ENCODE measurements around the gene ID2. TPM values are rescaled to one million over a fixed set of nuclear protein-coding genes. Genes with fewer than 3 reads are reported as not detected.
A peak's percentile ranks its signal among the peaks of the same experiment; 100 is the strongest.

The ID2 gene
- total RNA-seq, 1 donor from 2014 or later = 13.6 TPM

DNA sequence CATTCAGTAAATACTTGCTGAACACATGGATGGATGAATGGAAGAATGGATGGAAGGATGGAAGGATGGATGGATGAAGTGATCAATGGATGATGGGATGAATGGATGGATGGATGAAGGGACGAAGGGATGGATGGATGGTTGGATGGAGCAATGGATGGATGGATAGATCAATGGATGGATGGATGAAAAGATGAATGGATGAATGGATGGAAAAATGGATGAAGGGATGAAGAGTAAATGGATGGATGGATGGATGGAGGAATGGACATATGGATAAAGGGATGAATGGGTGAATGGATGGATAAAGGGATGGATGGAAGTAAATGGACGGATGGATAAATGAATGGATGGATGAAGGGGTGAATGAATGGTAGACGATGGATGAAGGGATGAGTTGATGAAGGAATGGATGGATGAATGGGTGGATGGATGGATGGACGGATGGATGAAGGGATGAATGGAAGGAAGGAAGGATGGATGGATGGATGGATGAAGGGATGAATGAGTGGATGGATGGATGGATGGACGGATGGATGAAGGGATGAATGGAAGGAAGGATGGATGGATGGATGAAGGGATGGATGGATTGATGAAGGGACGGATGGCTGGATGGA, 13.9 kb upstream of the ID2 start:
- Mint-ChIP-seq H3K27me3 (ENCODE audit: low read depth, unreplicated experiment) (peaks cover 11% of the 10 kb centered on the region), H3K4me3 (ENCODE audit: unreplicated experiment) (no peak overlapping the region), H3K36me3 (ENCODE audit: low read depth, unreplicated experiment) (no peaks in the 10 kb centered on the region), H3K4me1 (ENCODE audit: low read depth, unreplicated experiment) (no peaks in the 10 kb centered on the region), H3K27ac (ENCODE audit: unreplicated experiment) (no peak overlapping the region), H3K9me3 (ENCODE audit: unreplicated experiment) (no peaks in the 10 kb centered on the region)
- no peak overlapping the region for H3K4me3 ChIP-seq (ENCODE audit: insufficient read depth, low read depth, low read length)
- peaks cover 3% of the 10 kb centered on the region for H3K27me3 ChIP-seq (ENCODE audit: insufficient read depth, low read length)
- H3K9ac ChIP-seq (ENCODE audit: low read length) = no peak overlapping the region
- no peak overlapping the region for H3K27ac ChIP-seq (ENCODE audit: low read depth, low read length)
- no peaks in the 10 kb centered on the region for H3K36me3 ChIP-seq (ENCODE audit: insufficient read depth, low read length)
- no peak for TF ChIP-seq EZH2 (IDR thresholded peaks at IDR 0.05; ENCODE audit: insufficient read depth, low read length)
- DNase-seq (ENCODE audit: low read depth) (no peak), FAIRE-seq (no peak)
- H3K4me1 ChIP-seq (ENCODE audit: insufficient read depth, low read length) = no peaks in the 10 kb centered on the region
- H3K79me2 ChIP-seq (ENCODE audit: insufficient read depth, low read length) = no peaks in the 10 kb centered on the region
- H3K9me3 ChIP-seq (ENCODE audit: insufficient read depth, low read depth, low read length) = no peaks in the 10 kb centered on the region
- H4K20me1 ChIP-seq (ENCODE audit: insufficient read depth, low read length) = no peaks in the 10 kb centered on the region
- no peak overlapping the region for H3K4me2 ChIP-seq (ENCODE audit: low read length)
- no peak overlapping the region for H2AFZ ChIP-seq (ENCODE audit: low read depth, low read length)

- FAIRE-seq (peak; percentile 85), DNase-seq (ENCODE audit: low read depth) (peak; percentile 85)
- H2AFZ ChIP-seq (ENCODE audit: low read depth, low read length) = no peak overlapping the region
- TF ChIP-seq EZH2 (IDR thresholded peaks at IDR 0.05; ENCODE audit: insufficient read depth, low read length) = no peak
- TF ChIP-seq, protein P1, sequence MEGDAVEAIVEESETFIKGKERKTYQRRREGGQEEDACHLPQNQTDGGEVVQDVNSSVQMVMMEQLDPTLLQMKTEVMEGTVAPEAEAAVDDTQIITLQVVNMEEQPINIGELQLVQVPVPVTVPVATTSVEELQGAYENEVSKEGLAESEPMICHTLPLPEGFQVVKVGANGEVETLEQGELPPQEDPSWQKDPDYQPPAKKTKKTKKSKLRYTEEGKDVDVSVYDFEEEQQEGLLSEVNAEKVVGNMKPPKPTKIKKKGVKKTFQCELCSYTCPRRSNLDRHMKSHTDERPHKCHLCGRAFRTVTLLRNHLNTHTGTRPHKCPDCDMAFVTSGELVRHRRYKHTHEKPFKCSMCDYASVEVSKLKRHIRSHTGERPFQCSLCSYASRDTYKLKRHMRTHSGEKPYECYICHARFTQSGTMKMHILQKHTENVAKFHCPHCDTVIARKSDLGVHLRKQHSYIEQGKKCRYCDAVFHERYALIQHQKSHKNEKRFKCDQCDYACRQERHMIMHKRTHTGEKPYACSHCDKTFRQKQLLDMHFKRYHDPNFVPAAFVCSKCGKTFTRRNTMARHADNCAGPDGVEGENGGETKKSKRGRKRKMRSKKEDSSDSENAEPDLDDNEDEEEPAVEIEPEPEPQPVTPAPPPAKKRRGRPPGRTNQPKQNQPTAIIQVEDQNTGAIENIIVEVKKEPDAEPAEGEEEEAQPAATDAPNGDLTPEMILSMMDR (IDR thresholded peaks at IDR 0.05; ENCODE audit: insufficient read depth, low read depth, low read length) = no peak
- no peaks in the 10 kb centered on the region for H4K20me1 ChIP-seq (ENCODE audit: insufficient read depth, low read length)
- H3K27me3 ChIP-seq (ENCODE audit: insufficient read depth, low read length) = peaks cover 3% of the 10 kb centered on the region
- H3K9me3 Mint-ChIP-seq (ENCODE audit: unreplicated experiment) = peaks cover 8% of the 10 kb centered on the region
- no peaks in the 10 kb centered on the region for H3K4me1 ChIP-seq (ENCODE audit: insufficient read depth, low read length)
- H3K27ac ChIP-seq (ENCODE audit: low read depth, low read length) = no peak overlapping the region
- no peaks in the 10 kb centered on the region for H3K79me2 ChIP-seq (ENCODE audit: insufficient read depth, low read length)
- no peaks in the 10 kb centered on the region for H3K4me1 Mint-ChIP-seq (ENCODE audit: low read depth, unreplicated experiment)
- H3K36me3 ChIP-seq (ENCODE audit: insufficient read depth, low read length) = no peaks in the 10 kb centered on the region
- no peak overlapping the region for H3K27ac Mint-ChIP-seq (ENCODE audit: unreplicated experiment)
- H3K36me3 Mint-ChIP-seq (ENCODE audit: low read depth, unreplicated experiment) = peaks cover 4% of the 10 kb centered on the region
- H3K9me3 ChIP-seq (ENCODE audit: insufficient read depth, low read depth, low read length) = peaks cover 2% of the 10 kb centered on the region
- H3K27me3 Mint-ChIP-seq (ENCODE audit: low read depth, unreplicated experiment) = peaks cover 15% of the 10 kb centered on the region
- no peak overlapping the region for H3K9ac ChIP-seq (ENCODE audit: low read length)
- no peak overlapping the region for H3K4me3 Mint-ChIP-seq (ENCODE audit: unreplicated experiment)
- H3K4me2 ChIP-seq (ENCODE audit: low read length) = no peak overlapping the region
- H3K4me3 ChIP-seq (ENCODE audit: insufficient read depth, low read depth, low read length) = no peak overlapping the region
Measured at GRCh38 chr2:8669157-8669817, 12.6 kb upstream of the ID2 start.

DNA sequence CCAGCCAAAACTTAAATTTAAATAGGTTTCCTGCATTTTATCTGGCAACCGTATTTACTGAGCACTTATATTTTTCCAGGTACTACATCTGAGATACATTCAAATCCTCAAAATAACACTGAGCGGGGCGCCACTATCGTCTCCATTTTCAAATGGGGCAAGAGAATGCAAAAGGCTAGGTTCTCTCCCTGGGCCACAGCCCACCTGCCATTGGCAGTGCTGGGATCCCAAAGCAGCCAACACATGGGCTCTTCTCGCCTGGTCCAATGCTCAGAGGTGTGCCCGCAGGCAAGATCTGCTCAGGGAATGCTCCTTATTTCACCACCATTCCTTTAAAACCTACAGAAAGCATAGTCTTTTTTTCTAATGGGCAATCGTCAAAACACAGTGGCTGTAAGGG, 11.3 kb upstream of the ID2 start:
- Histone ChIP-seq H3K4me2 (ENCODE audit: low read length) (no peak overlapping the region), H4K20me1 (ENCODE audit: insufficient read depth, low read length) (no peaks in the 10 kb centered on the region), H3K9me3 (ENCODE audit: insufficient read depth, low read depth, low read length) (peaks cover 7% of the 10 kb centered on the region), H3K9ac (ENCODE audit: low read length) (no peak overlapping the region), H3K36me3 (ENCODE audit: insufficient read depth, low read length) (no peaks in the 10 kb centered on the region), H2AFZ (ENCODE audit: low read depth, low read length) (no peak overlapping the region), H3K4me3 (ENCODE audit: insufficient read depth, low read depth, low read length) (no peak overlapping the region), H3K27me3 (ENCODE audit: insufficient read depth, low read length) (peaks cover 3% of the 10 kb centered on the region), H3K27ac (ENCODE audit: low read depth, low read length) (no peak overlapping the region), H3K4me1 (ENCODE audit: insufficient read depth, low read length) (no peaks in the 10 kb centered on the region), H3K79me2 (ENCODE audit: insufficient read depth, low read length) (no peaks in the 10 kb centered on the region)
- no peaks in the 10 kb centered on the region for H3K4me1 Mint-ChIP-seq (ENCODE audit: low read depth, unreplicated experiment)
- peaks cover 21% of the 10 kb centered on the region for H3K27me3 Mint-ChIP-seq (ENCODE audit: low read depth, unreplicated experiment)
- peaks cover 15% of the 10 kb centered on the region for H3K9me3 Mint-ChIP-seq (ENCODE audit: unreplicated experiment)
- TF ChIP-seq EZH2 (IDR thresholded peaks at IDR 0.05; ENCODE audit: insufficient read depth, low read length) = no peak
- TF ChIP-seq, protein P1 (IDR thresholded peaks at IDR 0.05; ENCODE audit: insufficient read depth, low read depth, low read length) = no peak
- H3K4me3 Mint-ChIP-seq (ENCODE audit: unreplicated experiment) = no peak overlapping the region
- FAIRE-seq (no peak), DNase-seq (ENCODE audit: low read depth) (no peak)
- H3K36me3 Mint-ChIP-seq (ENCODE audit: low read depth, unreplicated experiment) = peaks cover 5% of the 10 kb centered on the region
- H3K27ac Mint-ChIP-seq (ENCODE audit: unreplicated experiment) = no peak overlapping the region
